GM19467 (cell line): Measurements from ENCODE around the gene AGK.

Experiments used
- ATAC-seq: cut with Tn5 transposase; IDR thresholded peaks from one replicate; pipeline ENCODE4 v1.9.1; 2021; ENCODE audit warnings: mild to moderate bottlenecking, moderate library complexity; ENCODE audit not compliant: unreplicated experiment

Gene AGK

DNA sequence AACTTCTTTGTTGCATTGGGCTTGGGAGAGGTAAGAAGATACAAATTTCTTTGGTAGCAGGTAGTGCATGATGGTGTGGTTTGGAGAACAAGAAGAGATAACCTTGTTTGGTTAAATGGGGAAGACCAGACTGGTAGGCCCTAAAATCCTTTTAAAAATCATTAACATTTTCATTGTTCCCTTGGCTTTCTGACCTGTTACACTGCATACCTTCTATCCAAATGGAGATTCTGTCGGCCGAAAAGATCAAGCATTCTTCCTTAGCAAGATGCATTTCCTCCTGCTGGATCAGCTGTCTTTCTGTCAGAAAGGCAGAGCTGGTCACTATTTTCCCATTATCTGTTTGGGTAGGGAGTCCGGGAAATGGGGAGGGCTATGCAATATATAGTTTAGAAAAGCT, 33.7 kb downstream of the AGK start:
- ATAC-seq: no peak

DNA sequence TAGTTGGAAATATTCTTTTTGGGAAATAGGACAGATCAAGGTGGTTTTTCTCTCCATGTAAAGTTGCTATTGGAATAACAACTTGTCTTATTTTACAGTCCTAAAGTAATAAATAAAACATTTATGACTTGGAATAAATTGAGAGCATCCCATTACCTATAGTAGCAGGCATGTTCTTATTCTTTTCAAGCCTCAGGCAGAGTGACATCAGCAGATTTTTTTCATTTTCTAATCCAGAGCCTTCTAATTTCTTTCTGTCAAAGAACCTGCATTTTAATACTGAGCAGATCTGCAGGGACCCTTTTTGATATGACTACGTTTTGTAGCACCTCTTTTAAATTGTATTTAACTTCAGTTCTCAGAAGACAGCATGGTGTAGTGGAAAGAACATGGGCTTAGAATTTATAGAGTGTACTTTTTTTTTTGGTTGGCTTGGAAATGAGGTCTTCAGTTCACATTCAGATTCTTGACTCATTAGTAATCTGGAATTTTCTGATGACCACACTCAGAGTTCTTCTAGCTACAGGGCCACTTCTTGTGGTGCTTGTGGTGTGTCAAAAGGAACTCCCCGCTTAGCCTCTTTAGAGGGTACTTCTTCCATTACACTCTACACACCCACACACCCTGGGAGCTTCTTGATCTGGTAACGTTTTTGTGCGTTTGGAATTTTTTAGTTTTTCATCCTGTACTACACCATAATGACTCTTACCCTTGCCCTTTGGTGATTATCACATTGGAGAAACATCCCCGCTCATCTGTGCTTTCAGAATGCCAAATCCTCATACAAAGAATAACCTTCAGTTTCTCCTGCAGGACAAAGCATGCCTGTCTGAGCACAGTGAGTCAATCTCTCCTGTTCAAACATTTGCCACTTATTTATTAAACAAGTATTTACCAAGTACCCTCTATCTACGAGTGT, 34.6 kb downstream of the AGK start:
- peak; percentile 52 for ATAC-seq

DNA sequence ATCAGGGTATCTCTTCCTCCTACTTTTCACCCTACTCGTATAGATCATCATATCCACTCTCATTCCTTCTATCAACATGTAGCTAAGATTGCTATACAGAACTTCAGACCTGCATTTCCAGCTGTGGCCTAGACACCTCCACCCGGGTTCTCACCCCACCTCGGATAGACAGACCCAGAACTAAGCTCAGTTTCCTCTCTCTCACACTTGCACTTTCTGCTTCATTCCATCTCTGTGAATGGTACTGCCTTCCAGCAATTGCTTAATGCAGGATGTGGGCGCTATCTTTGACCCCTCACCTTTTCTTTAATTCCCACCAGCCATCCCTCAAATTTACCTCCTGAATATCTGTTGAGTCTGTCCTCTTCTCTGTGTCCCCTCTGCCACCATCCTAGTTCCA, 35.7 kb downstream of the AGK start:
- ATAC-seq: no peak

DNA sequence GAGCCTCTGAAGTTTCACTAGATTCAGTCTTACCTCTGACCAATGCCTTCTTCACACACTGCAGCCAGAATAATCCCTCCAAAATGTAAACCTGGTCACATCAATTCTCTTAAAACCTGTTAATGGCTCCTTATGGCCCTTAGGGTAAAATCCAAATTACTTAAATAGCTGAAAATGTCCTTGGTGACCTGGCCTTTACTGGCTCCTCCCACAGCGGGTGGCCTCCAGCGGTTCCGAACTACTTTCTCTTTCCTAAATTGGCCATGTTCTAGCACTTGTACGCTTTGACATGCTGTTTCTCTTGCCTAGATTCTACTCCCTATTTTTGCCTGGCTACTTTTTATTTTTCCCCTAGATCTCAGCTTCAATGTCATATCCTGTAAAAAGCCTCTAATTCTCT, 36.1 kb downstream of the AGK start:
- no peak for ATAC-seq

DNA sequence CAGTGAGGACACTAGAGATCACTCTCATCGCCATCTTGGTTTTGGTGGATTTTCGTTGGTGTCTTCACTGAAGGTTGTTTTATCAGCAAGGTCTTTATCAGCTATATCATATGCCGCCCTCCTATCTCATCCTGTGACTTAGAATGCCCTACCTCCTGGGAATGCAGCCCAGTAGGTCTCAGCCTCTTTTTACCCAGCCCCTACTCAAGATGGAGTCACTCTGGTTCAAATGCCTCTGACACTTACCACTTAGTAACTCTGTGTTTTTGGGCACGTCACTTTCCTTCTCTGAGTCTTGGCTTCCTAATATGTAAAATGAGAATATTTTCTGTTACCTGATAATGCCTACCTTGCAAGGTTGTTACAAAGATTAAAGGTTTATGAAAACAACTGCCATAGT, 37.7 kb downstream of the AGK start:
- ATAC-seq: no peak

DNA sequence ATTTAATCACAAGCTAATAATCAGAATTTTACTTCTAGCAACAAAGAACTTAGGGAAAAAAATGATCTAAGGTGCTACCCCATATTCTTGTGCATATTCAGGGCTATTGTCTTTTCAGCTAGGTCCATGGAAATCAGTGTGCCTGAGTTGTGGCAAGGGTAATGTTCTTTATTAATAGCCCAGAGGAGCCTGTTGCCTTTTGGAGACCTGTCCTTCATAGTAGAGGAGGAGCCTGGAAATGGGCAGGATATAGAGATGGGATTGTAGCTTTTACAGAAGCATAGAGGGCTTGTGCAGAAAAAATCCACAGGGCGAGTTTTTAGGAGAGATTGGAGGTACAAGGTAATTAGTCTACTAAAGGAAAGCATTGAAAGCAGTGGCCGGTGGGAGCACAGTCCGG, 38.9 kb downstream of the AGK start:
- ATAC-seq: no peak

DNA sequence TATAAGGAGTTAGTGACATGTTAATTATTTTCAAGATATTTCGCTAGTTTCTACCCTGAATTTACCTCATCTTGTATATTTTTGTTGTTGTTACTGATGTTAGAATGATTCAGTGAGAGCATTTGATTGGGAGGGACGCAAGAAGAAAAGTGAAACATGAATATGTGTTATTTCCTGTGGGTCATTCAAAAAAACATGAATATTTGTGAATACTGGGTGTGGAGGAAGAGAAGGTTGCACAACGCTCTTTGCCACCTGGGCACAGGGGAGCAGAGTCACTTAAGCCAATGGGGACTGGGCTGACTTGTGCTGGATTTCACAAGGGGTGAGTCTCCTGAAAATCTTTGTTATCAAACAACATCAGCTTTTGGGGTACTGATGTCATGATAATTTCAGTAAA, 39.5 kb downstream of the AGK start:
- no peak for ATAC-seq

DNA sequence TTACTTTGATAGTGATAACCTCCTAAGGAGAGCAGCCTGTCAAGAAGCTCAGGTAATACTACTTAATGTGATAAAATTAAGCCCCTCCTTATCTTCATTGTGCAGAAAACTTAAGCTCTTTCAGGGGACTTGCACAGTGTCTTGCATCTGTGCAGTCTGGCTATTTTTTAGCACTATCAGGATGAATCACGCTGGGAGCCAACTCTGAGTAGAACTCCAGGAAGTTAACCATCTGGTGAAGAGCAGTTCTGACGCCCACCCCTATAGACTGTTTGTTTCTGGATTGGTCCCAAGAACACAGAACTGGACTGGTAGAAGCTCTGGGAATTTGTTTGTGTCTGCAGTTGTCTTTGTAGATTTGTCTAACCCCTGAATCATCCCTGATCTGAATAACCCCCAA, 41.9 kb downstream of the AGK start:
- no peak for ATAC-seq

DNA sequence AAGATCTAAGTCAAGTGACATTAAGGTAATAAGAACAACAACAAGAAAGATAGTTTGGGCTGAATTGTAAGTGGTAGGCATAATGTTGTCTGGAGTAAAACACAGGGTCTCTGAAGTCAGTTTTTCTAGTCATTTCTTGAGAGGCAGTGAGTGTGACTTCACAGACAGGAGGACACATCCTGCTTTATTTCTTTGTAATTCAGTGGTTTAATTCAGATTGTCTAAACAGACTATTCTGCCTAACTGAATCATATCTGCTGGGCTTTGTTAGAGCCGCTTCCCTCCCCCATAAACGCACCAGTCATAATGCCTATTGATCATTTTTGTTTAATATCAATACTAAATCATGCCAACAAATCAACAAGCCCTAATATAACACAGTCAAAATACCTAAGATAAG, 46.8 kb downstream of the AGK start:
- ATAC-seq: no peak

DNA sequence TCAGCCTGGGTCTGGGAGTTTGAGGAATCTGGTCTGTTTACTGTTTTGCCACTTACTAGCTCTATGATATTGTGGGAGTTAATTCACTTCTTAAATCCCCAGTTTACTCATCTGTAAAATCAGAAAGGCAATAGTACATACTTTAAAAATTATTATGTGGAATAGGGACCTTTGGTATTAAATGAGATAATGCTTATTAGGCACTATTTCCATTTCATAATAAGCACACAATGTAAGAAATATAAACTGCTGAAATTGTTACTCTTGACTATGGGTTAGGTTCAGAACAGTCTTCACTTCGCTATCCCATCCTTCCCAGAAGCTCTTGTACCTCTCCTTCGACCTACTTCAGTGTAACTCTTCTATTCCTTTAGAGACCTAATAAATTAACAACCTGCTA, 47.2 kb downstream of the AGK start:
- no peak for ATAC-seq

DNA sequence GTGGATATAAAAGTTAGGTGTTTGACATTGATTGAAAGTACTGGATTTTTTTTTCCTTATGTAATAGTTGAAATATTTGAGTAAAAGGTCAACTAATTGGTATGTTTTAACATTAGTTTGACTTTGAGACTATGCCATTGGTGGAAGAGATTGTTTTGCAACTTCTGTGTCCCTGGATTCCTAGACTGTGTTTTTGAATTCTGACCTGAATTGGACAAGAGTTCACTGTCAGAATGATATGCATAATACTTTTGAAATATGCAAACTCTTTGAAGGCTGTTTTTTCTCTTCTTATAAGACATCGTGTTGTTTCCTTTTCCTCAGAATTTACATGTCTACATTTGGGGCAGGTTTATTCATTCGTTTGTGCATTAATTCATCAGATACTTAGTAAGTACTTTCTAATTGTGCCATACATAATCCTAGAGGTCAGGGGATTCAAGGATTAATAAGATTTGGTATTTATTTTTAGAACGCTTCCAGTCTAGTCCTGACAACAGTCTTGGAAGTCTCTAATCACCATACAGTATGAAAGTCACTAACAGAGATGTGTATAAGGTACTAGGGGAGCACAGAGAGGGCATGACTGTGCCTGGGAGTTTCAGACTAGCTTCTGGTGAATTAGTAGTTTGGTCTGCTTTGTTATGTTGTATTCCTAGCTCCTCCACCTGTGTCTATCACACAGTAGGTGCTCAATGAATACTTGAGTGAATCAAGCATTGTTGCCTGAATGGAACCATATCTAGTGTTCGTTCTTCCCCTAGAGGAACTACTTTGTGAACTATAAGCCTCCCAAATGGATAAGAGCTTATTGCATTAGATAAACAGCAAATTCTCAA, 49.2 kb downstream of the AGK start:
- no peak for ATAC-seq

DNA sequence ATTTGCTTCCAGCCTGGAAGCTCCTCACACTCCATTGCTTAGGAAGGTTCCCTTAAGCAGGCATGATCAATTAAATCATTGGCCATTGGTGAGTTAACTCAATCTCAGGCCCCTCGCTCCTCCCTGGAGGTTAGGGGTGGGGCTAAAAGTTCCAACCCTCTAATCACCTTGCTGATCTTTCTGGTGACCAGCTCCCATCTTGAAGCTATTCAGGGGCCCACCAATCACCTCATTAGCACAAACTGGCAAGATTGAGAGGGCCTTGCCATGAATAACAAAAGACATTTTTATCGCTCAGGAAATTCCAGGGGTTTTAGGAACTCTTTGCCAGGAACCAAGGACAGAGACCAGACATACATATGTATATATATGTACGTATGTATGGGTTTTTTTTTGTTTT, 58.4 kb downstream of the AGK start:
- no peak for ATAC-seq

DNA sequence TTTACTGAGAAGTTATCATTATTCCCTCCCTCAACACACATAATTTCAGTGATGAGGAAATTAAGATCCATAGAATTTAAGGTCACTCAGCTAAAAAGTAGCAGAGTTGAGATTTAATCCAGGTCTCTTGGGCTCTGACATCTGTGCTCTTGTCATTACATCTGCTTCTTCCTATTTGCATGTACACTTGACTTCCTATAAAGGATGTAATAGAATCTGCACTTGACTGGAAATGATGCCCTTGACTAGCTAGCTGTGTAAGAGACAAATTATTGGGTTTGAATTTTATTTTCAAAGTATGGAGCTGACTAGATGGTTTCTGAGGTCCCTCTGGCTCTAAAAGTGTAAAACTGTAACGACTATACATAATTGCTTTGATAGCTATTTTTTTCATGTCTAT, 59.5 kb downstream of the AGK start:
- ATAC-seq: no peak

DNA sequence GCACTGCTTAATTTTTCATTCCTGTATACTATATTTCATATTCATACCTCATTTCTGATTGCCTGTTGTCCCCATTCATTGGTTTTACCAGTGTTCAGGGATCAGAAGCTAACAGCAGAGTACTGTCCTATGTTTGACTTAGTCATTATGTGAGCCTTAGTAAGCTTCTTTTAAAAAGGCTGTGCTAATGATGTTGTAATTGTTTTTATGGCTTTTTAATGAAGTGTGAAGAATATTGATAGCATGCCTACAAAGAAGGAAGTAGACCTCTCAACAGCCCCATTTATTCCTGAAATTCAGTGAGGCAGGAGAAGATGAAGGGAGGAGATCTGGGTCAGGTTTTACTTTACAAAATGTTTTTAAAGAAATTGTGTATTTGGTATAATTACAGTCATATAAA, 61.7 kb downstream of the AGK start:
- no peak for ATAC-seq

DNA sequence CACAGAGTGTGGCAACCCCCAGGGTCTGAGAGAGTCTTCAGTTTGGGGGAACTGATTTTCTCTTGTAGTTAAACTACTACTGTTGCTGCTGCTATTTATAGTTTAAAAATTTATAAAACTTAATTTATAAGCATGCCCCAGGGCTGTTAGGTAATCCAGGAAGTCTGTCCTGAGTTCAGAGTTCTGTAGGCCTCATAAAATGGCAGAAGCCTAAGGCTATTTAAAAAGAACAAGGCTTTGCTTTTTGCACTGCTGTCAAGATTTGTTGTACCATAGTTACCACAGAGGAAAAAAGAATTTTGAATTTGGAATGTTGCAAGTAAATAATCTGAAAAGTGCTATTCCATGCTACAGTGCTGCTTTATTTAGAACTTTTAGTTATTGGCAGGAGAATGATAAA, 66.1 kb downstream of the AGK start:
- ATAC-seq: no peak

DNA sequence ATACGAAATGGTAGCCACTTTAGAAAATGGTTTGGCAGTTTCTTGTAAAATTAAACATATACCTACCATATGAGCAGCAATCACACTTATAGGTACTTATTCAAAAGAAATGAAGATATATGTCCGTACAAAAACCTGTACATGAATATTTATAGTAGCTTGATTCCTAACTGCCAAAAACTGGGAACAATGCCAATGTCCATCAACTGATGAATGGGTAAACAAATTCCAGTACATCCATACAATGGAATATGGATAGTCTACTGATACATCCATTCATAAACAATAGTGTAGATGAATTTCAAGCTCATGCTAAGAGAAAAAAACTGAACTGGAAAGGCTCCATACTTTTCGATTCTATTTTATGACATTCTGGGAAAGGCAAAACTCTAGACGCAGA, 68.5 kb downstream of the AGK start:
- no peak for ATAC-seq

DNA sequence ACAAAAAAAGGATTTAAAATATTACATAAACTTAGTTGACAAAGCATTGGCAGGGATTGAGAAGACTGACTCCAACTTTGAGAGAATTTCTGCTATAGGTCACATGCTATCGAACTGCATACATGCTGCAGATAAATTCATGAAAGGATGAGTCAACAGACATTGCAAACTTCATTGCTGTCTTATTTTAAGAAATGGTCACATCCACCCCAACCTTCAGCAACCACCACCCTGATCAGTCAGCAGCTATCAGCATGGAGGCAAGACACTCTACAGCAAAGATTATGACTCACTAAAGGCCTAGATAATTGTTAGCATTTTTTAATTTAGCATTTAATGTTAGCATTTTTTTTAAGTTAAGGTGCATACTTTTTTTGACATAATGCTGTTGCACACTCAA, 73.6 kb downstream of the AGK start:
- no peak for ATAC-seq

DNA sequence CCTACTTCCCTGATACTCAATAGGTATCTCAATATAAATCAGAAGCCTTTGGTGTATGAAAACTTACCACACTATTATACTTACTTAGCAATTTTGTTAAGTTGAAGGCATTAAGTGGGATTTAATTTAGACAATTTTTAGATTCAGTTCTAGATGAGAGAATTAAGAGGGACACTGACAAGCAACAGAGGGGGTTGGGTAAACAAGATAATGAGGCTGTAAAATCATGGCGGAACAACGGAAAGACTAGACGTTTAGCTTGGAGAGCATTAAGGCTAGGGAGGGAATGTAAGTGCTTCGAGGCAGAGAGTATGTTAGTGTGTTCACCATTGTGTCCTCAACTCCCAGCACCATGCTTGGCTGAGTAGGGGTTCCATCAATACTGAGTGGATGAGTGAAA, 79.4 kb downstream of the AGK start:
- ATAC-seq: no peak

DNA sequence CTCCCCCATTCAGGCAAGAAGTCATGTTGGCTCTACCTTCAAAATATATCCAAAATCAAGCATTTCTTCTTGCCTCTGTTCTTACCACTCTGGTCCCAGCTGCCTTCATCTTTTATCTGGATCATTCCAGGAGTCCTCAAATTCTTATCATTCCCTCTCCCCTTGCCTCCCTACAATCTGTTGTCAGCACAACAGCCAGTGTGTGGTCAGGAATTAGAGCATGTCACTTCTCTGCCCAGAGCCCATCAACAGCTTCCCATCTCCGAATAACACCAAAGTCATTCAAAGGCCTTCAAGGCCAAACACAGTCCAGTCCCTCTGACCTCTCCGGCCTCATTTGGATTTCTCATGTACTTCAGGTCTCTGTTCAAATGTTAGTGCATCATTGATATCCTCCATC, 80.3 kb downstream of the AGK start:
- ATAC-seq: no peak

DNA sequence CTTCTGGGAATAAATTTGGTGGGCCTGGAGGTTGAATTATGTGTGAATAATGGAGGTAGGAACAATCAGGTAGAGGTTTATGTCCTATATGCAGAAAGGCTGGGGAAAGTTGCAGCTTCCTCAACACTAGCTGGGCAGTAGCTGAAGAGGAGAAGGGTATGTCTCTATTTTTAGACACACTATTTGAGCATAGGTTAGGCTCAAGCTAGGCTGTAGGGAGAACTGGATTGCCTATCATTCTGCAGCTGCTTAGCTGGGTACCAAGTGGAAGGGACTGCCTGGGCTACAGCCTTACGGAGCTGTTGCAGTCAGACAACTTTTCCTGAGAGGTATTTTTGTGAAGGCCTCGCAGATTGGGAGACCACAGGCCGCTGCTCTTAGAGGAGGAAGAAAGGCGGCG, 82.9 kb downstream of the AGK start:
- ATAC-seq: no peak

DNA sequence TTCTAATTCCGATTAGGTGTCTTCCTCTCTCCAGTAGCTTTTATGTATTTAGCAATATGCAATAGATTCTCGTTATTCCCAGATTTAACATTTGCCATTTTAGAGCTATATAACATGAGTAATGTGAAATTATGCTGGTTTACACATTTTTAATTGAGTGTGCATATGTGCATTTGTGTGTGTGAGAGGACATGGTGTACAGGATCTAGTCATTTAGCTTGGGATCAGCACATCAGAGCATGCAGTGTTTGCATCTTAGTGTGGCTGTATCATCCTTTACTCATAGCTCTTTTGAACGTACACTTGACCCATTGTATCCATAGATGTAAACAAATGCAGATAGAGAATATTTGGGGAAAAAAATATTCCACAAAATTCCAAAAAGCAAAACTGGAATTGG, 84.8 kb downstream of the AGK start:
- ATAC-seq: no peak

DNA sequence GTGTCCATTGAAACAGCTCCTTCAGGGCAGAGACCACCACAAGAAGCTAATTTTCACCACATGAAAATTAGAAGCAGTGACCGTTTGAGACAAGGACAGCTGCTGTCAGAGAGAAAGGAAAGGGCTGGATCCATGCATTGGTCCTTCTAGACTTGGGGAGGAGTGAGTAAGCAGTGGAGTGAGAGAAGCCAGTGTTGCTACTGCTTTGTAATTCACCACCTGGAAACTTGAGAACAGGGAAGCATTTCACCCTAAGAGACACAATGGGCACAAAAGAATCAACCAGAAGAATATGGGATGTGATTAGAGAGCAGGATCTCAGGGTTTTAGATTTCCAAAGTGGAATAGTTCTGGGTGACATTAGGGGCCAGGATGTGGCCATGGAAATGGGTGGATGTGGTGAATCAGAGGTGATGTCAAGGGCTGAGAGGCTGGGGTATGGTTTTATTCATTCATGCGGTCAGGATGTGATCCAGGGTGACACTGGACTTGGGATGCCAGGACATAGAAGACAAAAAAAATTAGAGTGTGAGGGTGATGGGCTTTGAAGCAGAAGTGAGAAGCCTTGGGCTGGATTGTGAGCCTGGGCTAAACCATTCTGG, 89.1 kb downstream of the AGK start:
- ATAC-seq: no peak
